Measurements from ENCODE around the gene RBM20.

GRCh38 chr10:110845756-110846620 is 201.9 kb downstream of the RBM20 start:
- TF ChIP-seq CTCF (IDR thresholded peaks at IDR 0.05) (no peak), POLR2A (IDR thresholded peaks at IDR 0.05) (no peak)

All from thyroid gland (tissue), 4 donors.